ENCODE data around the gene METAP2.

DNA sequence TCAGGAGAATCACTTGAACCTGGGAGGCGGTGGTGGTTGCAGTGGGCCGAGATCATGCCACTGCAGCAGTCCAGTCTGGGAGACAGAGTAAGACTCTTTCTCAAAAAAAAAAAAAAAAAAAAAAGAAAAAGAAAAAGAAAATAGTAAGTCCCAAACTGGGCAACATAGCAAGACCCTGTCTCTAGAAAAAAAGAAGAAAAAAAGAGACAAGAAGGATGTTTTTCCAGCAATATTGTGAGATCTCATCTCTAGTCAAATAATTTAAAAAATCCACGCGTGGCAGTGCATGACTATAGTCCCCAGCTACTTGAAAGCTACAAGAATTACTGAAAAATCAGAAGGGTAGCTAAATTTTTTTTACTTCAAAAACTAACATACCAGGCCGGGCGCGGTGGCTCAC, 69.4 kb downstream of the METAP2 start:
- TF ChIP-seq CTCF (IDR thresholded peaks at IDR 0.05) (no peak), POLR2A (IDR thresholded peaks at IDR 0.05) (no peak)
